Measurements from ENCODE around the gene RHBDD1.
A peak's percentile ranks its signal among the peaks of the same experiment; 100 is the strongest.

The RHBDD1 gene

GRCh38 chr2:226991663-226992062, 155.8 kb downstream of the RHBDD1 start:
- DNase-seq = no peak

GRCh38 chr2:226993171-226993570, 157.3 kb downstream of the RHBDD1 start:
- DNase-seq = no peak

- DNase-seq = no peak
These were observed 158.9 kb downstream of the RHBDD1 start for GRCh38 chr2:226994775-226995174.

GRCh38 chr2:226995625-226996041, 159.8 kb downstream of the RHBDD1 start:
- DNase-seq = peak in 1 of 5 donors; percentile 8

- no peak for DNase-seq
These were observed 163.8 kb downstream of the RHBDD1 start for GRCh38 chr2:226999661-227000060.

- no peak for DNase-seq
These were observed 164.3 kb downstream of the RHBDD1 start for GRCh38 chr2:227000123-227000522.

- no peak for DNase-seq
These were observed 168.6 kb downstream of the RHBDD1 start for GRCh38 chr2:227004482-227004881.

- no peak for DNase-seq
These were observed 170.5 kb downstream of the RHBDD1 start for GRCh38 chr2:227006189-227006897.

GRCh38 chr2:227007148-227007547, 171.3 kb downstream of the RHBDD1 start:
- no peak for DNase-seq

GRCh38 chr2:227007940-227008339, 172.1 kb downstream of the RHBDD1 start:
- no peak for DNase-seq

GRCh38 chr2:227010433-227010832, 174.6 kb downstream of the RHBDD1 start:
- DNase-seq = no peak

GRCh38 chr2:227013330-227013729, 177.5 kb downstream of the RHBDD1 start:
- no peak for DNase-seq

- DNase-seq = no peak
These were observed 178.0 kb downstream of the RHBDD1 start for GRCh38 chr2:227013881-227014280.

GRCh38 chr2:227016894-227017293, 181.0 kb downstream of the RHBDD1 start:
- no peak for DNase-seq

- no peak for DNase-seq
These were observed 184.6 kb downstream of the RHBDD1 start for GRCh38 chr2:227020416-227020815.

GRCh38 chr2:227022608-227023007, 186.8 kb downstream of the RHBDD1 start:
- no peak for DNase-seq

GRCh38 chr2:227025510-227025909, 189.7 kb downstream of the RHBDD1 start:
- no peak for DNase-seq

- no peak for DNase-seq
These were observed 193.7 kb downstream of the RHBDD1 start for GRCh38 chr2:227029426-227030105.

GRCh38 chr2:227030789-227031188, 194.9 kb downstream of the RHBDD1 start:
- no peak for DNase-seq

- DNase-seq = no peak
These were observed 195.5 kb downstream of the RHBDD1 start for GRCh38 chr2:227031379-227031778.

- no peak for DNase-seq
These were observed 197.8 kb downstream of the RHBDD1 start for GRCh38 chr2:227033471-227034148.

- DNase-seq = no peak
These were observed 200.0 kb downstream of the RHBDD1 start for GRCh38 chr2:227035711-227036367.

GRCh38 chr2:227036527-227036926, 200.7 kb downstream of the RHBDD1 start:
- DNase-seq = no peak

Data from T-helper 1 cell (primary cell).